ENCODE results near the gene HS3ST3B1.

DNA sequence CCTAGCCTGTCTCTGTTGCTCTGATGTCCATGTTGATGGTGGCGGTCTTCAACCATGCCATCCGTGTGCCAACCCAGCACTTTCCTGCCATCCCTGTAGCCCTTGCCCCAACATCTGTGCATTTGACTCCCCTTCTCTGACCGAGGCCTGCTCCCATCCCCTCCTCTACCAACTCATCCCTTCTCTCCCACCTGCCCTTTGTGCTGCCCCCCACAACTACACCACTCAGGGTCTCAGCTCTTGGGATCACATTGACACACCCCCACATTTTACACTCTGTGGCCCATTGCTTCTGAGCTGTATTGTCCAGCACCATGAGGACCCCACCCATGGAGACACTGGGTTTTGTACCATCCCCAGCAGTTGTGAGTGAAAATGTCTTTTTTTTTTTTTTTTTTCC lies 11.6 kb downstream of the HS3ST3B1 start:
- TF ChIP-seq, protein P1, sequence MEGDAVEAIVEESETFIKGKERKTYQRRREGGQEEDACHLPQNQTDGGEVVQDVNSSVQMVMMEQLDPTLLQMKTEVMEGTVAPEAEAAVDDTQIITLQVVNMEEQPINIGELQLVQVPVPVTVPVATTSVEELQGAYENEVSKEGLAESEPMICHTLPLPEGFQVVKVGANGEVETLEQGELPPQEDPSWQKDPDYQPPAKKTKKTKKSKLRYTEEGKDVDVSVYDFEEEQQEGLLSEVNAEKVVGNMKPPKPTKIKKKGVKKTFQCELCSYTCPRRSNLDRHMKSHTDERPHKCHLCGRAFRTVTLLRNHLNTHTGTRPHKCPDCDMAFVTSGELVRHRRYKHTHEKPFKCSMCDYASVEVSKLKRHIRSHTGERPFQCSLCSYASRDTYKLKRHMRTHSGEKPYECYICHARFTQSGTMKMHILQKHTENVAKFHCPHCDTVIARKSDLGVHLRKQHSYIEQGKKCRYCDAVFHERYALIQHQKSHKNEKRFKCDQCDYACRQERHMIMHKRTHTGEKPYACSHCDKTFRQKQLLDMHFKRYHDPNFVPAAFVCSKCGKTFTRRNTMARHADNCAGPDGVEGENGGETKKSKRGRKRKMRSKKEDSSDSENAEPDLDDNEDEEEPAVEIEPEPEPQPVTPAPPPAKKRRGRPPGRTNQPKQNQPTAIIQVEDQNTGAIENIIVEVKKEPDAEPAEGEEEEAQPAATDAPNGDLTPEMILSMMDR (conservative IDR thresholded peaks at IDR 0.05) = no peak
- TF ChIP-seq ZFX (IDR thresholded peaks at IDR 0.05) = no peak

All from C4-2B (cell line).